Measurements from ENCODE around the gene ABLIM1. TPM values are rescaled to one million over a fixed set of nuclear protein-coding genes. Genes with fewer than 3 reads are reported as not detected.

ABLIM1 gene
- total RNA-seq, 4 donors from 2014 or later: 122 to 257 (median 138) TPM

- ATAC-seq (ENCODE audit: low FRiP score) (no peak), DNase-seq (ENCODE audit: low spot score) (no peak)
Measured at GRCh38 chr10:114400091-114400490, 258.0 kb downstream of the ABLIM1 start.

GRCh38 chr10:114399576-114399975 is 258.5 kb downstream of the ABLIM1 start:
- ATAC-seq (ENCODE audit: low FRiP score): no peak
- TF ChIP-seq CTCF (IDR thresholded peaks at IDR 0.05): no peak
- no peak for DNase-seq (ENCODE audit: low spot score)

More at GRCh38 chr10:114400091-114400490, 258.0 kb downstream of the ABLIM1 start:
- no peak for TF ChIP-seq CTCF (IDR thresholded peaks at IDR 0.05)

- TF ChIP-seq CTCF (IDR thresholded peaks at IDR 0.05): no peak
- DNase-seq (ENCODE audit: low spot score) (no peak), ATAC-seq (ENCODE audit: low FRiP score) (no peak)
Measured at GRCh38 chr10:114398587-114399331, 259.3 kb downstream of the ABLIM1 start.

GRCh38 chr10:114397651-114398145 is 260.4 kb downstream of the ABLIM1 start:
- DNase-seq (ENCODE audit: low spot score) (no peak), ATAC-seq (ENCODE audit: low FRiP score) (peak; percentile 24)
- TF ChIP-seq CTCF (IDR thresholded peaks at IDR 0.05): no peak

GRCh38 chr10:114396464-114396863 is 261.6 kb downstream of the ABLIM1 start:
- no peak for TF ChIP-seq CTCF (IDR thresholded peaks at IDR 0.05)
- ATAC-seq (ENCODE audit: low FRiP score): no peak

GRCh38 chr10:114395366-114396022 is 262.6 kb downstream of the ABLIM1 start:
- DNase-seq (ENCODE audit: low spot score): no peak
- no peak for ATAC-seq (ENCODE audit: low FRiP score)
- TF ChIP-seq CTCF (IDR thresholded peaks at IDR 0.05): no peak

More at GRCh38 chr10:114396464-114396863, 261.6 kb downstream of the ABLIM1 start:
- DNase-seq (ENCODE audit: low spot score): no peak

Data from omental fat pad (tissue), 4 donors.